ENCODE results near the gene RBM43. TPM values are rescaled to one million over a fixed set of nuclear protein-coding genes. Genes with fewer than 3 reads are reported as not detected.

RBM43 gene
- total and polyA plus RNA-seq, 9 of the 15 experiments (the other 6 are each of a cell fraction or from before 2014, with no cell fraction given), result 1.3 to 6.9 (median 3.8) TPM

DNA sequence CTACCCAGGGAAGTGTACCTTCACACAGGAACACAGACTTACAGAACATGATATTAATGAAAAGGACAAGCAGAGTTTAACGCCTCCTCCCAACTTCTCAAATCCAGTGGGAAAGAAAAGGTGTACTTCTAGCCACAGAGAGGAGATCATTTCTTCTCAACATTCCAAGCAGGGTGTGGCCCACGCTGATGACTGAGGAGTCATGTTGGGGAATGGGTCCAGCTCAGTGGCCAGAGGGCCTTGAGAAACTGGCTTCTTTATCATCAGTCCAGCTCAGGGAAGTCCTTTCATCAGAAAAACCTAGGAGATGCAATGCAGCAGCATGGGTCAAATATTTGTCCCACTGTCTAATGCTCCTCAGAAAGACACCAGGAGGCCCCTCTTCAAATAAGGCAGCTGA, 63.0 kb downstream of the RBM43 start (continued):
- TF ChIP-seq TCF7L2 (IDR thresholded peaks at IDR 0.05; ENCODE audit: low read depth, low read length) (no peak), PPARD (CRISPR knock-in tag; IDR thresholded peaks at IDR 0.05) (no peak), RBFOX2 (IDR thresholded peaks at IDR 0.05; ENCODE audit: low read depth, low read length) (no peak), ZNF583 (CRISPR knock-in tag; IDR thresholded peaks at IDR 0.05) (no peak), NFXL1 (CRISPR knock-in tag; IDR thresholded peaks at IDR 0.05) (no peak)
- TF ChIP-seq, protein P1, sequence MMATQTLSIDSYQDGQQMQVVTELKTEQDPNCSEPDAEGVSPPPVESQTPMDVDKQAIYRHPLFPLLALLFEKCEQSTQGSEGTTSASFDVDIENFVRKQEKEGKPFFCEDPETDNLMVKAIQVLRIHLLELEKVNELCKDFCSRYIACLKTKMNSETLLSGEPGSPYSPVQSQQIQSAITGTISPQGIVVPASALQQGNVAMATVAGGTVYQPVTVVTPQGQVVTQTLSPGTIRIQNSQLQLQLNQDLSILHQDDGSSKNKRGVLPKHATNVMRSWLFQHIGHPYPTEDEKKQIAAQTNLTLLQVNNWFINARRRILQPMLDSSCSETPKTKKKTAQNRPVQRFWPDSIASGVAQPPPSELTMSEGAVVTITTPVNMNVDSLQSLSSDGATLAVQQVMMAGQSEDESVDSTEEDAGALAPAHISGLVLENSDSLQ (IDR thresholded peaks at IDR 0.05), result no peak
- TF ChIP-seq, protein P2, sequence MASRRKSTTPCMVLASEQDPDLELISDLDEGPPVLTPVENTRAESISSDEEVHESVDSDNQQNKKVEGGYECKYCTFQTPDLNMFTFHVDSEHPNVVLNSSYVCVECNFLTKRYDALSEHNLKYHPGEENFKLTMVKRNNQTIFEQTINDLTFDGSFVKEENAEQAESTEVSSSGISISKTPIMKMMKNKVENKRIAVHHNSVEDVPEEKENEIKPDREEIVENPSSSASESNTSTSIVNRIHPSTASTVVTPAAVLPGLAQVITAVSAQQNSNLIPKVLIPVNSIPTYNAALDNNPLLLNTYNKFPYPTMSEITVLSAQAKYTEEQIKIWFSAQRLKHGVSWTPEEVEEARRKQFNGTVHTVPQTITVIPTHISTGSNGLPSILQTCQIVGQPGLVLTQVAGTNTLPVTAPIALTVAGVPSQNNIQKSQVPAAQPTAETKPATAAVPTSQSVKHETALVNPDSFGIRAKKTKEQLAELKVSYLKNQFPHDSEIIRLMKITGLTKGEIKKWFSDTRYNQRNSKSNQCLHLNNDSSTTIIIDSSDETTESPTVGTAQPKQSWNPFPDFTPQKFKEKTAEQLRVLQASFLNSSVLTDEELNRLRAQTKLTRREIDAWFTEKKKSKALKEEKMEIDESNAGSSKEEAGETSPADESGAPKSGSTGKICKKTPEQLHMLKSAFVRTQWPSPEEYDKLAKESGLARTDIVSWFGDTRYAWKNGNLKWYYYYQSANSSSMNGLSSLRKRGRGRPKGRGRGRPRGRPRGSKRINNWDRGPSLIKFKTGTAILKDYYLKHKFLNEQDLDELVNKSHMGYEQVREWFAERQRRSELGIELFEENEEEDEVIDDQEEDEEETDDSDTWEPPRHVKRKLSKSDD (conservative IDR thresholded peaks at IDR 0.05; ENCODE audit: low read length), result no peak

Other genes starting within 250 kb of the RBM43 start
- gene NMI, start 27.8 kb upstream of the RBM43 start, total RNA-seq (2014; rRNA removed), result 21.9 and 23.5 TPM in 2 replicates
- 20.3 and 23.6 TPM in 2 replicates for gene NMI, start 27.8 kb upstream of the RBM43 start, total RNA-seq (2014; rRNA removed; fragmentation: Illumina TruSeq; extraction: Trizol)
- 25.0 and 31.1 TPM in 2 replicates for gene NMI, start 27.8 kb upstream of the RBM43 start, total RNA-seq (2015; rRNA removed; fragmentation: Illumina TruSeq; extraction: Trizol)
- gene NMI, start 27.8 kb upstream of the RBM43 start, total RNA-seq (2021), result 23.3 and 25.0 TPM in 2 replicates
- gene NMI, start 27.8 kb upstream of the RBM43 start, polyA plus RNA-seq (2011; rRNA removed), result 13.6 and 17.4 TPM in 2 replicates
- 34.0 and 39.5 TPM in 2 replicates for gene NMI, start 27.8 kb upstream of the RBM43 start, polyA plus RNA-seq (2014; fragmentation: Illumina TruSeq; extraction: Trizol)
- 10 to 100 TPM; 29.7 to 36.4 TPM for gene NMI, start 27.8 kb upstream of the RBM43 start, polyA plus RNA-seq (2014; fragmentation: Nextera tagmentation; extraction: Ambion mirVana)
- 35.7 and 39.0 TPM in 2 replicates for gene NMI, start 27.8 kb upstream of the RBM43 start, polyA plus RNA-seq (2014; rRNA removed)
- gene TNFAIP6, start 95.7 kb upstream of the RBM43 start, total RNA-seq (2014; rRNA removed), result not detected in 2 replicates
- not detected in 2 replicates for gene TNFAIP6, start 95.7 kb upstream of the RBM43 start, total RNA-seq (2014; rRNA removed; fragmentation: Illumina TruSeq; extraction: Trizol)
- not detected in 2 replicates for gene TNFAIP6, start 95.7 kb upstream of the RBM43 start, total RNA-seq (2015; rRNA removed; fragmentation: Illumina TruSeq; extraction: Trizol)
- not detected in 2 replicates for gene TNFAIP6, start 95.7 kb upstream of the RBM43 start, total RNA-seq (2021)
- gene TNFAIP6, start 95.7 kb upstream of the RBM43 start, polyA plus RNA-seq (2011; rRNA removed), result not detected in 2 replicates
- 0.07 and 0.32 TPM in 2 replicates for gene TNFAIP6, start 95.7 kb upstream of the RBM43 start, polyA plus RNA-seq (2014; fragmentation: Illumina TruSeq; extraction: Trizol)
- gene TNFAIP6, start 95.7 kb upstream of the RBM43 start, polyA plus RNA-seq (2014; fragmentation: Nextera tagmentation; extraction: Ambion mirVana), result under 1 TPM; 0.08 to 0.28 TPM
- not detected in 2 replicates for gene TNFAIP6, start 95.7 kb upstream of the RBM43 start, polyA plus RNA-seq (2014; rRNA removed)
- gene RIF1, start 148.0 kb upstream of the RBM43 start, total RNA-seq (2014; rRNA removed), result 54.5 and 55.2 TPM in 2 replicates
- gene RIF1, start 148.0 kb upstream of the RBM43 start, total RNA-seq (2014; rRNA removed; fragmentation: Illumina TruSeq; extraction: Trizol), result 105 and 121 TPM in 2 replicates
- 99.6 and 109 TPM in 2 replicates for gene RIF1, start 148.0 kb upstream of the RBM43 start, total RNA-seq (2015; rRNA removed; fragmentation: Illumina TruSeq; extraction: Trizol)
- gene RIF1, start 148.0 kb upstream of the RBM43 start, total RNA-seq (2021), result 90.2 and 94.5 TPM in 2 replicates
- gene RIF1, start 148.0 kb upstream of the RBM43 start, polyA plus RNA-seq (2011; rRNA removed), result 33.1 and 44.2 TPM in 2 replicates
- gene RIF1, start 148.0 kb upstream of the RBM43 start, polyA plus RNA-seq (2014; fragmentation: Illumina TruSeq; extraction: Trizol), result 37.7 and 42.1 TPM in 2 replicates
- gene RIF1, start 148.0 kb upstream of the RBM43 start, polyA plus RNA-seq (2014; fragmentation: Nextera tagmentation; extraction: Ambion mirVana), result 10 to 100 TPM; 11.0 to 15.4 TPM
- gene RIF1, start 148.0 kb upstream of the RBM43 start, polyA plus RNA-seq (2014; rRNA removed), result 20.4 and 23.3 TPM in 2 replicates

All from K562 (cell line).